ENCODE data around the gene DOHH. TPM values are rescaled to one million over a fixed set of nuclear protein-coding genes. Genes with fewer than 3 reads are reported as not detected.

DOHH gene
- polyA plus RNA-seq, 1 donor (not counting 4 experiments of a cell fraction or from before 2014, with no cell fraction given) = 4.2 TPM

GRCh38 chr19:3467437-3468198 is 32.9 kb downstream of the DOHH start:
- no peaks in the 10 kb centered on the region for H3K9me1 ChIP-seq (ENCODE audit: control insufficient read depth, extremely low read depth, insufficient read depth, low read length)
- peaks cover 2% of the 10 kb centered on the region for H3K9me3 ChIP-seq (ENCODE audit: control insufficient read depth, low read depth, low read length)
- no peak overlapping the region for H3K27ac ChIP-seq (ENCODE audit: control insufficient read depth, insufficient read depth, low read length)
- FAIRE-seq (no peak), DNase-seq (ENCODE audit: low read depth, low spot score) (no peak)
- no peak overlapping the region for H3K4me3 ChIP-seq (ENCODE audit: control insufficient read depth in 2 of 3, extremely low read depth in 1 of 3, insufficient read depth in 2 of 3, low read depth in 1 of 3, low read length in 3 of 3)
- no peaks in the 10 kb centered on the region for H3K79me2 ChIP-seq (ENCODE audit: control insufficient read depth, insufficient read depth, low read length)
- no peak overlapping the region for H3K4me2 ChIP-seq (ENCODE audit: control insufficient read depth, extremely low read depth, insufficient read depth, low read depth, low read length)
- H3K4me1 ChIP-seq (ENCODE audit: control insufficient read depth, extremely low read depth, insufficient read depth, low read length) = no peaks in the 10 kb centered on the region
- H3K9ac ChIP-seq (ENCODE audit: control insufficient read depth, extremely low read depth, insufficient read depth, low read length) = no peak overlapping the region
- peaks cover 3% of the 10 kb centered on the region for H4K20me1 ChIP-seq (ENCODE audit: control insufficient read depth, extremely low read depth, insufficient read depth, low read length)
- H3K27me3 ChIP-seq (ENCODE audit: control insufficient read depth, extremely low read depth, insufficient read depth, low read length) = peaks cover 5% of the 10 kb centered on the region
- no peaks in the 10 kb centered on the region for H3K36me3 ChIP-seq (ENCODE audit: control insufficient read depth in 2 of 2, extremely low read depth in 1 of 2, insufficient read depth in 2 of 2, low read length in 2 of 2)
- dilution Hi-C loops (cut with MboI; ENCODE audit: extremely low pct_ligation_motif_present, low sequenced_read_pairs) = no loop called here
- TF ChIP-seq CTCF (optimal IDR thresholded peaks at IDR 0.05 in 1 of 3, IDR thresholded peaks at IDR 0.05 in 1 of 3, conservative IDR thresholded peaks at IDR 0.05 in 1 of 3; ENCODE audit: extremely low read depth in 1 of 3, insufficient read depth in 2 of 3, low read length in 3 of 3) (no peak), EZH2 (IDR thresholded peaks at IDR 0.05; ENCODE audit: low read length) (no peak)
- H2AFZ ChIP-seq (ENCODE audit: control insufficient read depth, low read length) = no peak overlapping the region

- H3K4me3 ChIP-seq (ENCODE audit: control insufficient read depth in 2 of 3, extremely low read depth in 1 of 3, insufficient read depth in 2 of 3, low read depth in 1 of 3, low read length in 3 of 3) = no peak overlapping the region
- no peak overlapping the region for H3K4me2 ChIP-seq (ENCODE audit: control insufficient read depth, extremely low read depth, insufficient read depth, low read depth, low read length)
- TF ChIP-seq EZH2 (IDR thresholded peaks at IDR 0.05; ENCODE audit: low read length) = no peak
- no peak for TF ChIP-seq CTCF (optimal IDR thresholded peaks at IDR 0.05 in 1 of 3, IDR thresholded peaks at IDR 0.05 in 1 of 3, conservative IDR thresholded peaks at IDR 0.05 in 1 of 3; ENCODE audit: extremely low read depth in 1 of 3, insufficient read depth in 2 of 3, low read length in 3 of 3)
- H4K20me1 ChIP-seq (ENCODE audit: control insufficient read depth, extremely low read depth, insufficient read depth, low read length) = peaks cover 3% of the 10 kb centered on the region
- H3K9me1 ChIP-seq (ENCODE audit: control insufficient read depth, extremely low read depth, insufficient read depth, low read length) = no peaks in the 10 kb centered on the region
- H3K36me3 ChIP-seq (ENCODE audit: control insufficient read depth in 2 of 2, extremely low read depth in 1 of 2, insufficient read depth in 2 of 2, low read length in 2 of 2) = peaks cover 0 to 2% of the 10 kb centered on the region in 2 experiments
- H3K27me3 ChIP-seq (ENCODE audit: control insufficient read depth, extremely low read depth, insufficient read depth, low read length) = peaks cover 5% of the 10 kb centered on the region
- no peak overlapping the region for H3K9ac ChIP-seq (ENCODE audit: control insufficient read depth, extremely low read depth, insufficient read depth, low read length)
- H3K9me3 ChIP-seq (ENCODE audit: control insufficient read depth, low read depth, low read length) = peaks cover 2% of the 10 kb centered on the region
- H3K4me1 ChIP-seq (ENCODE audit: control insufficient read depth, extremely low read depth, insufficient read depth, low read length) = no peaks in the 10 kb centered on the region
- no peak overlapping the region for H3K27ac ChIP-seq (ENCODE audit: control insufficient read depth, insufficient read depth, low read length)
- DNase-seq (ENCODE audit: low read depth, low spot score) = no peak
- no peak overlapping the region for H2AFZ ChIP-seq (ENCODE audit: control insufficient read depth, low read length)
- dilution Hi-C loops (cut with MboI; ENCODE audit: extremely low pct_ligation_motif_present, low sequenced_read_pairs) = no loop called here
- no peaks in the 10 kb centered on the region for H3K79me2 ChIP-seq (ENCODE audit: control insufficient read depth, insufficient read depth, low read length)
- no peak for FAIRE-seq
Measured at GRCh38 chr19:3466635-3467034, 33.8 kb downstream of the DOHH start.

Data from keratinocyte (primary cell).